Subcutaneous adipose tissue (tissue), 4 donors: ENCODE data around the gene CACNA1H. TPM values are rescaled to one million over a fixed set of nuclear protein-coding genes. Genes with fewer than 3 reads are reported as not detected.

Experiments used
- total RNA-seq, 4 donors: library from RNA; depleted of rRNA; stranded (reverse); fragments of >200 nt; gene quantifications; one replicate each; pipeline ENCODE4 v1.1.0, GENCODE V29; 2016

The CACNA1H gene
- total RNA-seq, 4 donors from 2014 or later = 0.51 to 13.9 (median 3.1) TPM

Other genes starting within 250 kb of the CACNA1H start
- gene LMF1, start 182.1 kb upstream of the CACNA1H start, total RNA-seq = 10 to 100 TPM; 16.0 to 30.3 (median 24.2) TPM
- 1 to 10 TPM in 1 of 4 donors, not detected in 3; 1.0 TPM for gene SOX8, start 171.3 kb upstream of the CACNA1H start, total RNA-seq
- gene SSTR5, start 80.4 kb upstream of the CACNA1H start, total RNA-seq = not detected
- gene C1QTNF8, start 56.9 kb upstream of the CACNA1H start, total RNA-seq = not detected
- 1 to 10 TPM in 1 of 4 donors, not detected in 3; 2.4 TPM for gene TPSG1, start 72.2 kb downstream of the CACNA1H start, total RNA-seq
- 100 to 1,000 TPM in 1 of 4 donors, 10 to 100 TPM in 3; 32.8 to 163 (median 51.4) TPM for gene TPSB2, start 77.1 kb downstream of the CACNA1H start, total RNA-seq
- 100 to 1,000 TPM in 1 of 4 donors, 10 to 100 TPM in 3; 31.8 to 116 (median 69.8) TPM for gene TPSAB1, start 87.6 kb downstream of the CACNA1H start, total RNA-seq
- gene TPSD1, start 103.0 kb downstream of the CACNA1H start, total RNA-seq = 10 to 100 TPM in 2 of 4 donors, 1 to 10 TPM in 1, not detected in 1; 6.6 to 14.3 (median 12.8) TPM
- 100 to 1,000 TPM in 1 of 4 donors, 10 to 100 TPM in 3; 41.1 to 102 (median 55.9) TPM for gene UBE2I, start 156.5 kb downstream of the CACNA1H start, total RNA-seq
- gene BAIAP3, start 180.5 kb downstream of the CACNA1H start, total RNA-seq = 1 to 10 TPM in 3 of 4 donors, under 1 TPM in 1; 0.98 to 8.5 (median 2.5) TPM
- gene TSR3, start 198.8 kb downstream of the CACNA1H start, total RNA-seq = 100 to 1,000 TPM in 1 of 4 donors, 10 to 100 TPM in 3; 41.6 to 147 (median 65.0) TPM
- 10 to 100 TPM; 38.8 to 78.4 (median 66.5) TPM for gene GNPTG, start 198.8 kb downstream of the CACNA1H start, total RNA-seq